Peyer's patch (tissue), 4 donors: ENCODE results near the gene SEMA4D.

Source experiments
- POLR2A ChIP-seq, 2 donors: fragments of 450-650 bp; IDR thresholded peaks; one replicate each; pipeline ENCODE4 v1.5.1; 2017; ENCODE audit warnings: antibody characterized with exemption in 2 of 2, mild to moderate bottlenecking in 2 of 2, moderate library complexity in 2 of 2
- TF ChIP-seq, protein P1 (sequence below), 6 experiments: fragments of 450-650 bp in 4 of 6; fragments of 200-600 bp in 2 of 6; sonication (generic) in 1 of 6; IDR thresholded peaks; one replicate each; pipeline ENCODE4 v1.5.1; 2017 to 2019; ENCODE audit warnings: antibody characterized with exemption in 6 of 6, mild to moderate bottlenecking in 3 of 6, moderate library complexity in 1 of 6

DNA sequence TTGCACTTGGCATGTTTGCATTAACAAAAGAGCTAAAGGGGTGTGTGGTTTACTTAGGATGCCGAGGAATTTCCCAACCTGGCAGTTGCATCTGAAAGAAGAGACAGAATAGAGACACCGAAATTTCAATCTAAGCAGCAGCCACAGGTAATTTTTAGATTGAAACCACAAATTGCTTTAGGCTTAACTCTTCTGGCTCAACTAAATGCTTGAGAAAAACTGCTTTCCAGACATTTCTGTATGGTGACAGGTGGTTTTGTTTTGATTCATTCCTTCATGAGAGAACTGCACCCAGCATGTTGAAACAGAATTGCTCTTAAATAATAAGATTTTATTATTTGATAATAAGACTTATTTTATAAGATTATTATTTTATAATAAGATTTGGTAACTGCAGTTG lies 158.1 kb downstream of the SEMA4D start:
- TF ChIP-seq, protein P1, sequence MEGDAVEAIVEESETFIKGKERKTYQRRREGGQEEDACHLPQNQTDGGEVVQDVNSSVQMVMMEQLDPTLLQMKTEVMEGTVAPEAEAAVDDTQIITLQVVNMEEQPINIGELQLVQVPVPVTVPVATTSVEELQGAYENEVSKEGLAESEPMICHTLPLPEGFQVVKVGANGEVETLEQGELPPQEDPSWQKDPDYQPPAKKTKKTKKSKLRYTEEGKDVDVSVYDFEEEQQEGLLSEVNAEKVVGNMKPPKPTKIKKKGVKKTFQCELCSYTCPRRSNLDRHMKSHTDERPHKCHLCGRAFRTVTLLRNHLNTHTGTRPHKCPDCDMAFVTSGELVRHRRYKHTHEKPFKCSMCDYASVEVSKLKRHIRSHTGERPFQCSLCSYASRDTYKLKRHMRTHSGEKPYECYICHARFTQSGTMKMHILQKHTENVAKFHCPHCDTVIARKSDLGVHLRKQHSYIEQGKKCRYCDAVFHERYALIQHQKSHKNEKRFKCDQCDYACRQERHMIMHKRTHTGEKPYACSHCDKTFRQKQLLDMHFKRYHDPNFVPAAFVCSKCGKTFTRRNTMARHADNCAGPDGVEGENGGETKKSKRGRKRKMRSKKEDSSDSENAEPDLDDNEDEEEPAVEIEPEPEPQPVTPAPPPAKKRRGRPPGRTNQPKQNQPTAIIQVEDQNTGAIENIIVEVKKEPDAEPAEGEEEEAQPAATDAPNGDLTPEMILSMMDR (IDR thresholded peaks at IDR 0.05), result no peak
- no peak for TF ChIP-seq POLR2A (IDR thresholded peaks at IDR 0.05)
